ENCODE data around the gene PPME1.

DNA sequence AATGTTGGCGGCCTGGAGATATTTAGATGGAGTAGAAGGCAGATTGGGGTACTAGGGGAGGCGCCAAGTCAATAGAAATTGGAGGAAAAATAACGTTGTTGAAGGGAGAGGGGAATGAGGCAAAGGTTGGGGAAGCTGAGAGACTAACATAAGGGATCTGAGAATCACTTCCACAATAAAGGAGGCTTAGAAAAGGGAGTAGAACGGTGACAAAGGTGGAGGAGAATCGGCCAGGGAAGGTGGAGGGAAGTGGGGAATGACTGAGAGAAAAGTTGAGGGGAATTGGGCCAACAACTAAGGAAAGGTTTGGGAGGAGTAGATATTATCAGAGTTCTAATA is 510 bp downstream of the PPME1 start:
- peak in 1 of 4 donors; percentile 4 for TF ChIP-seq POLR2A (IDR thresholded peaks at IDR 0.05)
- TF ChIP-seq, protein P1, sequence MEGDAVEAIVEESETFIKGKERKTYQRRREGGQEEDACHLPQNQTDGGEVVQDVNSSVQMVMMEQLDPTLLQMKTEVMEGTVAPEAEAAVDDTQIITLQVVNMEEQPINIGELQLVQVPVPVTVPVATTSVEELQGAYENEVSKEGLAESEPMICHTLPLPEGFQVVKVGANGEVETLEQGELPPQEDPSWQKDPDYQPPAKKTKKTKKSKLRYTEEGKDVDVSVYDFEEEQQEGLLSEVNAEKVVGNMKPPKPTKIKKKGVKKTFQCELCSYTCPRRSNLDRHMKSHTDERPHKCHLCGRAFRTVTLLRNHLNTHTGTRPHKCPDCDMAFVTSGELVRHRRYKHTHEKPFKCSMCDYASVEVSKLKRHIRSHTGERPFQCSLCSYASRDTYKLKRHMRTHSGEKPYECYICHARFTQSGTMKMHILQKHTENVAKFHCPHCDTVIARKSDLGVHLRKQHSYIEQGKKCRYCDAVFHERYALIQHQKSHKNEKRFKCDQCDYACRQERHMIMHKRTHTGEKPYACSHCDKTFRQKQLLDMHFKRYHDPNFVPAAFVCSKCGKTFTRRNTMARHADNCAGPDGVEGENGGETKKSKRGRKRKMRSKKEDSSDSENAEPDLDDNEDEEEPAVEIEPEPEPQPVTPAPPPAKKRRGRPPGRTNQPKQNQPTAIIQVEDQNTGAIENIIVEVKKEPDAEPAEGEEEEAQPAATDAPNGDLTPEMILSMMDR (IDR thresholded peaks at IDR 0.05) = no peak
- no peak for TF ChIP-seq POLR2AphosphoS5 (IDR thresholded peaks at IDR 0.05)
- no peak for TF ChIP-seq EP300 (IDR thresholded peaks at IDR 0.05)

Data from upper lobe of left lung (tissue), 4 donors.